Activated T-helper 2 cell treated with anti-CD3 and anti-CD28 coated beads, Interferon-gamma antibody, Interleukin-2, Interleukin-4, amounts not matched to agents 10 μg/mL and 5 μg/mL and 100 μg/mL, durations not matched to agents 14 hours and 24 hours and 36 hours (primary cell): Measurements from ENCODE around the gene FCHO1. TPM values are rescaled to one million over a fixed set of nuclear protein-coding genes. Genes with fewer than 3 reads are reported as not detected.
A peak's percentile ranks its signal among the peaks of the same experiment; 100 is the strongest.
"Not testable (repeated sequence)": the region's sequence is repeated elsewhere in the genome, so short reads cannot be mapped to it uniquely, and the experiment has no call there.

ENCODE experiments used
- DNase-seq: peaks from one replicate; pipeline ENCODE4 v3.0.0; 2021; ENCODE audit warnings: low spot score
- H3K27ac Mint-ChIP-seq: one replicate; pipeline ENCODE4 v1.8.0; 2021; ENCODE audit warnings: mixed read lengths
- H3K27me3 Mint-ChIP-seq: one replicate; pipeline ENCODE4 v1.8.0; 2021; ENCODE audit warnings: low read depth, mixed read lengths
- H3K36me3 Mint-ChIP-seq: one replicate; pipeline ENCODE4 v1.8.0; 2021; ENCODE audit warnings: low read depth, mixed read lengths
- H3K4me1 Mint-ChIP-seq: one replicate; pipeline ENCODE4 v1.8.0; 2021; ENCODE audit warnings: low read depth, mixed read lengths
- H3K4me3 Mint-ChIP-seq: one replicate; pipeline ENCODE4 v1.8.0; 2021; ENCODE audit warnings: low read depth, mild to moderate bottlenecking, moderate library complexity, mixed read lengths
- H3K9me3 Mint-ChIP-seq: one replicate; pipeline ENCODE4 v1.8.0; 2021; ENCODE audit warnings: mixed read lengths
- intact Hi-C: fragments of 100-400 bp; cut with micrococcal nuclease; formaldehyde crosslinking; loops from one replicate; pipeline ENCODE4 v1.15.1; 2023
- total RNA-seq: library from RNA; stranded (reverse); gene quantifications from 2 replicates; pipeline ENCODE4 v1.2.3, GENCODE V29; 2022

FCHO1 gene
- total RNA-seq, 1 donor from 2014 or later: 74.7 TPM

GRCh38 chr19:17796013-17796837 is 44.9 kb downstream of the FCHO1 start:
- intact Hi-C loops: no loop called here
- H3K27me3 Mint-ChIP-seq: peaks cover 16% of the 10 kb centered on the region
- H3K9me3 Mint-ChIP-seq: no peaks in the 10 kb centered on the region
- H3K4me1 Mint-ChIP-seq: peaks cover 13% of the 10 kb centered on the region
- no peaks in the 10 kb centered on the region for H3K36me3 Mint-ChIP-seq
- no peak for DNase-seq
- H3K27ac Mint-ChIP-seq: no peak overlapping the region
- no peak overlapping the region for H3K4me3 Mint-ChIP-seq

GRCh38 chr19:17796838-17797423 is 45.7 kb downstream of the FCHO1 start:
- no peaks in the 10 kb centered on the region for H3K9me3 Mint-ChIP-seq
- H3K4me3 Mint-ChIP-seq: no peak overlapping the region
- DNase-seq: no peak
- peaks cover 16% of the 10 kb centered on the region for H3K27me3 Mint-ChIP-seq
- H3K4me1 Mint-ChIP-seq: peaks cover 7% of the 10 kb centered on the region
- H3K27ac Mint-ChIP-seq: no peak overlapping the region
- no peaks in the 10 kb centered on the region for H3K36me3 Mint-ChIP-seq
- intact Hi-C loops: no loop called here

GRCh38 chr19:17797424-17798201 is 46.3 kb downstream of the FCHO1 start:
- intact Hi-C loops: no loop called here
- Mint-ChIP-seq H3K27me3 (peaks cover 16% of the 10 kb centered on the region), H3K36me3 (no peaks in the 10 kb centered on the region), H3K4me1 (peaks cover 11% of the 10 kb centered on the region), H3K27ac (no peak overlapping the region), H3K9me3 (no peaks in the 10 kb centered on the region), H3K4me3 (no peak overlapping the region)
- no peak for DNase-seq

- H3K36me3 Mint-ChIP-seq, DNase-seq, intact Hi-C loops, H3K27ac Mint-ChIP-seq, H3K9me3 Mint-ChIP-seq, H3K4me3 Mint-ChIP-seq: not testable (repeated sequence)
- Mint-ChIP-seq H3K27me3 (peaks cover 19% of the 10 kb centered on the region), H3K4me1 (peaks cover 17% of the 10 kb centered on the region)
Measured at GRCh38 chr19:17798599-17798998, 47.3 kb downstream of the FCHO1 start.

- H3K4me3 Mint-ChIP-seq: no peak overlapping the region
- no peak overlapping the region for H3K27ac Mint-ChIP-seq
- peaks cover 3% of the 10 kb centered on the region for H3K27me3 Mint-ChIP-seq
- no peaks in the 10 kb centered on the region for H3K36me3 Mint-ChIP-seq
- H3K4me1 Mint-ChIP-seq: peaks cover 15% of the 10 kb centered on the region
- intact Hi-C loops: no loop called here
- DNase-seq: no peak
- no peaks in the 10 kb centered on the region for H3K9me3 Mint-ChIP-seq
Measured at GRCh38 chr19:17802137-17802858, 51.0 kb downstream of the FCHO1 start.

GRCh38 chr19:17803264-17803896 is 52.1 kb downstream of the FCHO1 start:
- H3K9me3 Mint-ChIP-seq: no peaks in the 10 kb centered on the region
- peaks cover 6% of the 10 kb centered on the region for H3K27me3 Mint-ChIP-seq
- peaks cover 11% of the 10 kb centered on the region for H3K4me1 Mint-ChIP-seq
- DNase-seq: peak; percentile 13
- intact Hi-C loops: no loop called here
- no peak overlapping the region for H3K4me3 Mint-ChIP-seq
- no peaks in the 10 kb centered on the region for H3K36me3 Mint-ChIP-seq
- H3K27ac Mint-ChIP-seq: peak overlapping the region; percentile 22

- Mint-ChIP-seq H3K27me3 (peaks cover 8% of the 10 kb centered on the region), H3K4me1 (peaks cover 11% of the 10 kb centered on the region), H3K27ac (no peak overlapping the region), H3K36me3 (no peaks in the 10 kb centered on the region), H3K9me3 (no peaks in the 10 kb centered on the region), H3K4me3 (no peak overlapping the region)
- intact Hi-C loops: no loop called here
- DNase-seq: no peak
Measured at GRCh38 chr19:17805427-17805826, 54.1 kb downstream of the FCHO1 start.

GRCh38 chr19:17806945-17807344 is 55.7 kb downstream of the FCHO1 start:
- no peak overlapping the region for H3K4me3 Mint-ChIP-seq
- DNase-seq: no peak

GRCh38 chr19:17807731-17808316 is 56.5 kb downstream of the FCHO1 start:
- H3K9me3 Mint-ChIP-seq: no peaks in the 10 kb centered on the region
- peaks cover 7% of the 10 kb centered on the region for H3K4me1 Mint-ChIP-seq
- no peak overlapping the region for H3K4me3 Mint-ChIP-seq
- no peak for DNase-seq
- peaks cover 8% of the 10 kb centered on the region for H3K27me3 Mint-ChIP-seq
- no peaks in the 10 kb centered on the region for H3K36me3 Mint-ChIP-seq
- intact Hi-C loops: no loop called here
- H3K27ac Mint-ChIP-seq: no peak overlapping the region

More at GRCh38 chr19:17806945-17807344, 55.7 kb downstream of the FCHO1 start:
- H3K27ac Mint-ChIP-seq: no peak overlapping the region
- H3K36me3 Mint-ChIP-seq: no peaks in the 10 kb centered on the region
- H3K9me3 Mint-ChIP-seq: no peaks in the 10 kb centered on the region
- peaks cover 8% of the 10 kb centered on the region for H3K27me3 Mint-ChIP-seq
- intact Hi-C loops: no loop called here
- peaks cover 11% of the 10 kb centered on the region for H3K4me1 Mint-ChIP-seq

GRCh38 chr19:17811103-17811502 is 59.8 kb downstream of the FCHO1 start:
- Mint-ChIP-seq H3K36me3 (no peaks in the 10 kb centered on the region), H3K27me3 (peaks cover 4% of the 10 kb centered on the region), H3K4me3 (no peak overlapping the region), H3K4me1 (peaks cover 2% of the 10 kb centered on the region), H3K9me3 (no peaks in the 10 kb centered on the region), H3K27ac (no peak overlapping the region)
- intact Hi-C loops: loop anchor here (5.0 kb wide), 1 partner anchor 46 kb away; the partner anchor contains the start of gene RPL18A
- no peak for DNase-seq

GRCh38 chr19:17811681-17812080 is 60.4 kb downstream of the FCHO1 start:
- intact Hi-C loops: loop anchor here (5.0 kb wide), 1 partner anchor 46 kb away; the partner anchor contains the start of gene RPL18A

More at GRCh38 chr19:17811681-17812080, 60.4 kb downstream of the FCHO1 start:
- Mint-ChIP-seq H3K27me3 (peaks cover 4% of the 10 kb centered on the region), H3K27ac (no peak overlapping the region), H3K4me1 (peaks cover 2% of the 10 kb centered on the region), H3K9me3 (no peaks in the 10 kb centered on the region), H3K4me3 (no peak overlapping the region), H3K36me3 (no peaks in the 10 kb centered on the region)
- no peak for DNase-seq
